Measurements from ENCODE around the gene CFAP73. TPM values are rescaled to one million over a fixed set of nuclear protein-coding genes. Genes with fewer than 3 reads are reported as not detected.

The CFAP73 gene
- total RNA-seq, 4 donors from 2014 or later = 1.0 to 2.6 (median 2.0) TPM

DNA sequence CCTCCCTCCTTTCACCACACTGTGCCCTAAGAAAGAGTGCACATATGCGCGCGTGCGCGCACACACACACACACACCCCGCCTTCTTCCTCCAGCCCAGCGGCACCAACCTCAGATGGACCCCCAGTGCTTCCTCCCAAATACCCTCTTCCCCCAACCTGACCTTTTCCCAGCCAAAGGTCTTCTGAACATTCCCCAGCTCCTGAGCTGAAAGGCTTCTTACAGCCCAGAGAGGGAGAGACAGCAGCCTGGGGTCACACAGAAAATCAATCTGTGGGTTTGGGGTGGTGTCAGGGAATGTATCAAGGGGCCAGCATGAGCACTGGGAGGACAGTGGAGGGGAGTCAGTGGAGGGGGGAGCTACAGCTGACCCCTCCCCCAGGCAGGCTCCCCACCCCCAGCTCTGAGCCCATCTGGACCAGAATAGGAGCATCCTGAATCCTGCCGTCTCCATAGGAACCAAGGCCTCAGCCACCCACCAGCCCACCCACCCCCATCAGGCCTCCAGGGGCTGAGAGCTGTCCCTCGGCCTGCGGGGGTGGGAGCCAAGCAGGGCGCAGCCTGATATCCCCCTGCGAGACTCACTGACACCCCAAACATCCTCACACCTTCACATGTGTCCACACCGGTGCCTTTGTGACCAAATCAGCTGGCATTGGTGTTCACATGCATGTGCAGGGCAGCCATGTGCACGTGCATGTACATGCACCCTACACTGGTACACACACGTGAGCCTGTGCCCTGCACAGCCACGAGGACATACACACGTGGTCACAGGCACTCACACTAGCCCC is 19.7 kb upstream of the CFAP73 start:
- H3K9me3 ChIP-seq = no peaks in the 10 kb centered on the region
- no peak for DNase-seq (ENCODE audit: low spot score in 2 of 2)
- peaks cover 3% of the 10 kb centered on the region for H3K4me1 ChIP-seq
- H3K36me3 ChIP-seq = no peaks in the 10 kb centered on the region
- H3K4me3 ChIP-seq = no peak overlapping the region
- TF ChIP-seq EP300 (IDR thresholded peaks at IDR 0.05) = no peak
- TF ChIP-seq, protein P1, sequence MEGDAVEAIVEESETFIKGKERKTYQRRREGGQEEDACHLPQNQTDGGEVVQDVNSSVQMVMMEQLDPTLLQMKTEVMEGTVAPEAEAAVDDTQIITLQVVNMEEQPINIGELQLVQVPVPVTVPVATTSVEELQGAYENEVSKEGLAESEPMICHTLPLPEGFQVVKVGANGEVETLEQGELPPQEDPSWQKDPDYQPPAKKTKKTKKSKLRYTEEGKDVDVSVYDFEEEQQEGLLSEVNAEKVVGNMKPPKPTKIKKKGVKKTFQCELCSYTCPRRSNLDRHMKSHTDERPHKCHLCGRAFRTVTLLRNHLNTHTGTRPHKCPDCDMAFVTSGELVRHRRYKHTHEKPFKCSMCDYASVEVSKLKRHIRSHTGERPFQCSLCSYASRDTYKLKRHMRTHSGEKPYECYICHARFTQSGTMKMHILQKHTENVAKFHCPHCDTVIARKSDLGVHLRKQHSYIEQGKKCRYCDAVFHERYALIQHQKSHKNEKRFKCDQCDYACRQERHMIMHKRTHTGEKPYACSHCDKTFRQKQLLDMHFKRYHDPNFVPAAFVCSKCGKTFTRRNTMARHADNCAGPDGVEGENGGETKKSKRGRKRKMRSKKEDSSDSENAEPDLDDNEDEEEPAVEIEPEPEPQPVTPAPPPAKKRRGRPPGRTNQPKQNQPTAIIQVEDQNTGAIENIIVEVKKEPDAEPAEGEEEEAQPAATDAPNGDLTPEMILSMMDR (IDR thresholded peaks at IDR 0.05) = no peak
- TF ChIP-seq POLR2A (IDR thresholded peaks at IDR 0.05) = no peak
- no peak for TF ChIP-seq POLR2AphosphoS5 (IDR thresholded peaks at IDR 0.05)
- no peak overlapping the region for H3K27ac ChIP-seq
- WGBS = 73% methylated on average over 15 of the region's 17 CpGs
- H3K27me3 ChIP-seq = peaks cover 21% of the 10 kb centered on the region

DNA sequence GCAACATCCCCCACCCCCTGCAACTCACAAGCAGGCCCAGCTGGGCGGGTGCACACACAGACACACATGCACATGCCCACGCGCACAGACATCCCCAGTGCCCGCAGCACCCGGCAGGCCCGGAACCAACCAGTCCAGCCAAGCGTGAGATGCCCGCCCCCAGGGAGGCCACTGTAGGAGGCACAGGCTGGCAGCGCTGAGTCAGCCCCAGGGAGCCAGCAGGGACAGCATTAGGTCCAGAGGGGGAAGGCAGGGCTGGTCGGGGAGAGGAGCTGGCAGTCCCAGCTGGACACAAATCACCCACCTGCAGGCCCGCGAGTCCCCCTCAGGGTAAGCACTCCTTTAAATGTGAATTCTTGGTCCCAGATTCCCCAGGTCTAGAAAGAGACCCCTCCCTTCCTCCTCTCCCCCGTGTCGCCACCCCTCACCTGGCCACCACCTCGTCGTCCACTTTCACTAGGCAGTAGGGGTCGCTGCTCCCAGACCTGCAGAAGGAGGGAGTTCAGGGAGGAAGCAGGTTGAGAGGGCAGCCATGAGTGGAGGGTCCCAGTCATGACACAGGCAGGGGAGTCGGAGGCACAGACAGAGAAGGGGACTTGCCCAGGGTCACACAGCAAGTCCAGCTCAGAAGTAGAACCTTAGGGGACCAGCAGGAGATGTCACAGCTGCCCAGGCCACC is 18.9 kb upstream of the CFAP73 start:
- 38% methylated on average over 9 of the region's 18 CpGs for WGBS
- Histone ChIP-seq H3K36me3 (no peaks in the 10 kb centered on the region), H3K4me1 (peaks cover 10% of the 10 kb centered on the region), H3K27ac (no peak overlapping the region), H3K27me3 (peaks cover 28% of the 10 kb centered on the region), H3K9me3 (no peaks in the 10 kb centered on the region), H3K4me3 (no peak overlapping the region)
- DNase-seq (ENCODE audit: low spot score in 2 of 2) = no peak
- TF ChIP-seq POLR2AphosphoS5 (IDR thresholded peaks at IDR 0.05) = no peak
- no peak for TF ChIP-seq POLR2A (IDR thresholded peaks at IDR 0.05)
- TF ChIP-seq, protein P1 (IDR thresholded peaks at IDR 0.05) = no peak
- TF ChIP-seq EP300 (IDR thresholded peaks at IDR 0.05) = no peak

DNA sequence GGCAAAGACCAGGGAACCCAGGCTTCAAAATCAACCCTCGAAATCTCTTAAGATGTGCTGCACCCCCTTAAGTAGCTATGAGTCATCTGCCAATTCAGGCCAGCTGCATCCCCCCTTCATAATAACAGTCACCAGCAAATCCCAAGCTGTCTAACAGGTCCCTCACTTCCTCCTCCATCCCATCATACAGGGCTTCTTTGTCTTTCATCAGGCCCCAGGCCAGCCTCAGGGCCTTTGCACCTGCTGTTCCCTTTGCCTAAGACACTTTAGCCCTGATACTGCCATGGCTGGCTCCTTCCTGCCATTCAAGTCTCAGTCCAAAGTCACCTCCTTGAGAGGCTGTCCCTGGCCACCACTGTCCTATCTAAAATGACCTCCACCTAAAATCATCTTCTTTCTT is 18.0 kb upstream of the CFAP73 start:
- Histone ChIP-seq H3K27me3 (peaks cover 33% of the 10 kb centered on the region), H3K27ac (no peak overlapping the region)
- DNase-seq (ENCODE audit: low spot score in 2 of 2) = no peak

DNA sequence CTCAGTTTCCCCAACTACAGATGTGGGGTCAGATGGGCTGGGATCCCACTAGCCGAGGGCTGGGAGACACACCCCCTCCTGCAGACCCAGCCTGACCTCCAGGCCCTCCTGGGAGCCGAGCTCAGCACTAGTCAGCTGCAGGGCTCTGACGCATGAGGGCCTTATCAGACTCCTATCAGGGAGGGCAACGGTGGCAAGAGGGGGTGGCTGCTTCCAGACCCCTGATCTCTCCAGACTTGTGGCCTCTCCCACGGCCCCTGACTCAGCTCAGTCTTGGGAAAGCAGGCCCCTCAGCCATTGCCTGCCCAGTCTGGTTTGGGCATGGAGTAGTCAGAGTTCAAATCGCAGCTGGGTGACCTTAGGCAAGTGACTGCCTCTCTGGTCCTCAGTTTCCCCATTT is 16.5 kb upstream of the CFAP73 start:
- peaks cover 40% of the 10 kb centered on the region for H3K27me3 ChIP-seq
- no peak overlapping the region for H3K27ac ChIP-seq
- H3K4me3 ChIP-seq = no peak overlapping the region

More for the DNA sequence above, 18.0 kb upstream of the CFAP73 start:
- H3K4me1 ChIP-seq = peaks cover 16% of the 10 kb centered on the region
- no peak overlapping the region for H3K4me3 ChIP-seq
- WGBS = 88% methylated on average over 1 of the region's 1 CpG
- TF ChIP-seq POLR2A (IDR thresholded peaks at IDR 0.05) = no peak
- TF ChIP-seq, protein P1 (IDR thresholded peaks at IDR 0.05) = no peak
- TF ChIP-seq EP300 (IDR thresholded peaks at IDR 0.05) = no peak
- TF ChIP-seq POLR2AphosphoS5 (IDR thresholded peaks at IDR 0.05) = no peak
- no peaks in the 10 kb centered on the region for H3K36me3 ChIP-seq
- no peaks in the 10 kb centered on the region for H3K9me3 ChIP-seq

More for the DNA sequence above, 16.5 kb upstream of the CFAP73 start:
- H3K4me1 ChIP-seq = peaks cover 16% of the 10 kb centered on the region
- H3K36me3 ChIP-seq = no peaks in the 10 kb centered on the region
- 82% methylated on average over 4 of the region's 6 CpGs for WGBS
- TF ChIP-seq POLR2A (IDR thresholded peaks at IDR 0.05) (no peak), POLR2AphosphoS5 (IDR thresholded peaks at IDR 0.05) (no peak), EP300 (IDR thresholded peaks at IDR 0.05) (no peak)
- TF ChIP-seq, protein P1 (IDR thresholded peaks at IDR 0.05) = no peak
- no peaks in the 10 kb centered on the region for H3K9me3 ChIP-seq
- DNase-seq (ENCODE audit: low spot score in 2 of 2) = no peak
